ENCODE results near the gene UNC119.

- TF ChIP-seq E2F5 (CRISPR knock-in tag; conservative IDR thresholded peaks at IDR 0.05) (no peak), CREB1 (IDR thresholded peaks at IDR 0.05) (no peak), CREB1 (CRISPR knock-in tag; IDR thresholded peaks at IDR 0.05) (no peak), ELF1 (CRISPR knock-in tag; IDR thresholded peaks at IDR 0.05) (no peak), ZNF577 (CRISPR knock-in tag; IDR thresholded peaks at IDR 0.05; ENCODE audit: borderline replicate concordance, low read depth) (no peak), ZNF138 (CRISPR knock-in tag; IDR thresholded peaks at IDR 0.05; ENCODE audit: low read depth) (no peak), PREB (CRISPR knock-in tag; IDR thresholded peaks at IDR 0.05) (no peak), EZH2 (conservative IDR thresholded peaks at IDR 0.05; ENCODE audit: low read depth, low read length) (no peak), RFX5 (IDR thresholded peaks at IDR 0.05; ENCODE audit: low read depth, low read length) (no peak), PCBP2 (optimal IDR thresholded peaks at IDR 0.05; ENCODE audit: low read depth, low read length, poor library complexity, severe bottlenecking) (no peak), KDM5B (CRISPR knock-in tag; IDR thresholded peaks at IDR 0.05; ENCODE audit: borderline replicate concordance) (no peak), ZNF761 (CRISPR knock-in tag; conservative IDR thresholded peaks at IDR 0.05) (no peak), FOXJ3 (CRISPR knock-in tag; IDR thresholded peaks at IDR 0.05; ENCODE audit: borderline replicate concordance) (no peak), CREBL2 (CRISPR knock-in tag; IDR thresholded peaks at IDR 0.05; ENCODE audit: borderline replicate concordance) (no peak), RNF219 (CRISPR knock-in tag; IDR thresholded peaks at IDR 0.05) (no peak)
Observed at GRCh38 chr17:28508211-28508724, 44.2 kb downstream of the UNC119 start.
